Measurements from ENCODE around the gene PUS7L.
A peak's percentile ranks its signal among the peaks of the same experiment; 100 is the strongest.
"Not testable (repeated sequence)": the region's sequence is repeated elsewhere in the genome, so short reads cannot be mapped to it uniquely, and the experiment has no call there.

PUS7L gene, protein sequence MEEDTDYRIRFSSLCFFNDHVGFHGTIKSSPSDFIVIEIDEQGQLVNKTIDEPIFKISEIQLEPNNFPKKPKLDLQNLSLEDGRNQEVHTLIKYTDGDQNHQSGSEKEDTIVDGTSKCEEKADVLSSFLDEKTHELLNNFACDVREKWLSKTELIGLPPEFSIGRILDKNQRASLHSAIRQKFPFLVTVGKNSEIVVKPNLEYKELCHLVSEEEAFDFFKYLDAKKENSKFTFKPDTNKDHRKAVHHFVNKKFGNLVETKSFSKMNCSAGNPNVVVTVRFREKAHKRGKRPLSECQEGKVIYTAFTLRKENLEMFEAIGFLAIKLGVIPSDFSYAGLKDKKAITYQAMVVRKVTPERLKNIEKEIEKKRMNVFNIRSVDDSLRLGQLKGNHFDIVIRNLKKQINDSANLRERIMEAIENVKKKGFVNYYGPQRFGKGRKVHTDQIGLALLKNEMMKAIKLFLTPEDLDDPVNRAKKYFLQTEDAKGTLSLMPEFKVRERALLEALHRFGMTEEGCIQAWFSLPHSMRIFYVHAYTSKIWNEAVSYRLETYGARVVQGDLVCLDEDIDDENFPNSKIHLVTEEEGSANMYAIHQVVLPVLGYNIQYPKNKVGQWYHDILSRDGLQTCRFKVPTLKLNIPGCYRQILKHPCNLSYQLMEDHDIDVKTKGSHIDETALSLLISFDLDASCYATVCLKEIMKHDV

DNA sequence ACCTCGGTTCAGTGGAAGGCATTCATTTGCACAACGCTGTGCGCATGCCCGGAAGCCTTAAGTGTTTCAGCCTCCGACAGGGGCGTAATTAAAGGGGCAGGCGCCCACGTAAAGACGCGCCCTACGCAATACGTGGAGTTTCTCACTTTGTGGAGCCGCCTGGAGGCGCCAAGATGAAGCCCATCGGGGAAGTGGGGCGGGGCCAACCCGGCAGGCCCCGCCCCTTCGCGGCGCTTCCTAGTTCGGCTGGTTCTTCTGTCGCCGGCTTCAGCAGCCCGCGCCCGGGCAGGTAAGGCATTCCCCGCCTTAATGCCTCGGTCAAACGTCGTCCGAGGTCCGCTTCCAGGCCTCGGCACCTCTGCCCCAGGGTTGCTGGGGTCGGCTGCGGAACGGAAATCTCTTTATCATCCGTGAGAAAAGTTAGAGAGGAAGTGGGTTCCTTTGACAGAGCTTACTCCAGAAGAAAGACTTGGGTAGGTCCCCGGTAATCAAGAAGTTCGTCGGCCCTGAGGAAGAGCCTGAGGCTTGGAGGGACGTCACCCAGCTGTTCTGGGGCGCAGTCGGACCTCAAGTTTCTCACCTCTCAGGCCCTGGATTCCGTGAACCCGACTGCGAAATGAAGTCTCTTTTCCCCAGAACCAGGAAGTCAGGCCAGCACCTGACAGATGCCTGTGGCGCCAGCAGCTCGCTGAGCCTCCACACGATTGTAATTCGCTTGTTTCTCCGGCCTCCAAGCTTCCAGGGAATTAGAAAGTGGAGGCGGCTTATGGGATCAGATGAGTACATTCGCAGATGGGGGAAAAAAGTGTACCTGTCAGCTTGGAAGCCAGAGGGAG, at the start of gene PUS7L, which contains the start of gene IRAK4:
Gene PUS7L (minus strand): TSS at position 63 of the 836 bp plus-strand sequence. CDS start 3,545 bp downstream, outside the sequence.
Gene IRAK4 (plus strand): TSS at position 224 of the 836 bp plus-strand sequence. CDS start 9,161 bp downstream, outside the sequence.
- peak; percentile 96 for DNase-seq

DNA sequence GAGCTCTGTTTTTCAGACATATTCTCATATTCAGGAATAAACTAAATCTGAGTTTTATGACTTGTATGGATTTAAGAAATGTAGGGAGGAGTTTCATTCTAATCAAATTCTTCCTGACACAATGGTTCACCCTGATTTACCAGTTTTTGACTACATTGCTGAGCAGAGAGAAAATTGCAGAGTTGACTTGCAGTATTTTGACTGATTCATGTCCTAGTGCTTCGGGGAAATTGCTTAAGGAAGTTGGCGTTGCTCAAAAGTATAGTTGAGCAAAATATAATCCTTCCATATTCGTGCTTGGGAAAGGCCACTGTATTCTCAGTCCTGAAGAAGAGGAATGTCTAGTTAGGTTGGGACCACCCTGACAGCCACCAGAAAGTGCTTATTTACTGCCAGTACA, 48.8 kb upstream of the PUS7L start:
- DNase-seq = no peak

DNA sequence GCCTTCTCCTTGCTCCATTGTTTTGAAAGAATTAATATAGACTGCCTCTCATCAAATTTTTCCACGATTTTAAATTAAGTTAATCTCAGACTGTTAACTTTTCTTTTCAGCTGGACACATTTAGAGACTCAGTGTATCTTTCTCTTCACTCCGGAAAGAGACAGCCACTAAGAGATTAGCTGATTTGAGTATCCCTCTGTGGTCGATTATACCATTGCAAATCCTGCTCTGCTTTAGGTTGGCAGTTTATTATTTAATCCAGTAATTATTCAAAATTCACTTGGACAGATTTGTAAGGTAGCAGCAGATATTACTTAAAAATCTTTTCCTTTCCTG, 48.1 kb upstream of the PUS7L start:
- no peak for DNase-seq

DNA sequence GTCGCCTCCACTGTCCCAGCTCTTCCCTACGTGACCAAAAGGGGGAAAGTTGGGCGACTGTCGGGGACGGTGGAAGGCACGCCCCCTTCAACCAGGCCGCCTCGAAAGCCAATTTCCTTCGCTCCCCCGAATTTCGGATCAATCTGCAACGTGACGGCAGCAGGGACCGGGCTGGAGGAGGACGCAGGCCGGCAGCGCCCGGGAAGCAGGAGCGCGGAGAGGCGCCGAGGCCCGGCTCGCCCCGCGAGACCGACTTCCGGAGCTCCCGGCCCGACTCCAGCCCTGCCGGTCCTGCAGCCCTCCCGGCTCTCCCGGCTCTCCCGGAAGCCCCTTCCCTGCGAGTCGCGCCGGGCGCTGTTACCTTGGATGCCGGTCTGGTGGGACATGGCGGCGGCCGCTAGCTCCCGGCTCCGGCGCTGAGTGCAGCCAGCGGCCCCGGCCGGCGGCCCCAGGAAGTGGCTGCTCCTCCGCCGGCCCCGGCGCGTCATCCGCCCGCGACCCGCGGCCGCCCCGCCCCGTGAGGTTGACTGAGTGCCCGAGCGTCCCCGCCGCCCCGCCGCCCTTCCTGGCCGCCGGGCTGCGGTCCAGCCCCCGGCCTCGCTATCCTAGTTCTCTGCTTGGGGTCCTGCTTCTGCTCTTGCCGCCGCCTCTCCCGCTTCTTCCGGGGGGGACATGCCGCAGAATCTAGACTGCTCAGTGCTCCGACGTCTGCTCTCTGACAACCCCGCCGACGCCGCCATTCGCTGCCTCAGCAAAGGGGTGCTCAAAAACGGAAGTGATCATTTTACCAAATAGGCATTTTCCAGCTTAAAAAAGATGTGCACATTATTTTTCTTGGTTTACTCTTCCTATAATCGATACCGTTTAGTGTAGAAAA, 47.5 kb upstream of the PUS7L start, which contains the start of gene TWF1:
Gene TWF1 (minus strand): TSS at position 458 of the 877 bp plus-strand sequence. CDS start 72 bp downstream, at position 386.
- peak; percentile 82 for DNase-seq

DNA sequence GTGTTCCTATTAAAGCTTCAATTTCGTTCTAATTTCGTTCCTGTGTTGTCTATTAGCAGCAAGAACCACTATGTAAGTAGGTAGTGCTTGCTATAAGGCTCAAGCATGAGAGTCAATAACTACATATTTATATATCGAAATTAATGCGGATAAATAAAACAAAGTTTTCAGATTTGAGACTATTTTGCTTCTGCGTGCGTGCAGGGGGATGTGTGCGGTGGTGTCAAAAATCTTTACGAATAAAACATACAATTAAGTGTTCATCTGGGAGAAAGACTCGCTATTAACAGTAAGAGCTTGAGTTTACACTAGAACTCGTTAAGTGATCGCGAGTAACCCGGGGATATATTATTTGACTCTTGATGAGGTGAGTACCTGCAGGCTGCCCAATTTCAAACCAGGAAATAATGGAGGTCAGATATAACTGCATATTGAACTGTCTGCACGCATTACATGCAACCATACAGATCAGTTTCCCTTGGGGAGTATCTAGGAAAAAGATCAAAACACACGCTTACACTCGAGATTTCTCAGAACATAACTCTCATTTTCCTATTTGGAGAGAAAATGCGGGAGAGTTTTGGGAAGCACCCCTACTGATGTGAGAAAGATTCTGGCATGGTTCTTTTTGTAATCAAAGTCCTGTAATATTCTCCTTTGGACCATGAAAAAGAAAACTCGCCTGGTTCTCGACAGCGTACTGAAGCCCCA, 46.7 kb upstream of the PUS7L start:
- no peak for DNase-seq

DNA sequence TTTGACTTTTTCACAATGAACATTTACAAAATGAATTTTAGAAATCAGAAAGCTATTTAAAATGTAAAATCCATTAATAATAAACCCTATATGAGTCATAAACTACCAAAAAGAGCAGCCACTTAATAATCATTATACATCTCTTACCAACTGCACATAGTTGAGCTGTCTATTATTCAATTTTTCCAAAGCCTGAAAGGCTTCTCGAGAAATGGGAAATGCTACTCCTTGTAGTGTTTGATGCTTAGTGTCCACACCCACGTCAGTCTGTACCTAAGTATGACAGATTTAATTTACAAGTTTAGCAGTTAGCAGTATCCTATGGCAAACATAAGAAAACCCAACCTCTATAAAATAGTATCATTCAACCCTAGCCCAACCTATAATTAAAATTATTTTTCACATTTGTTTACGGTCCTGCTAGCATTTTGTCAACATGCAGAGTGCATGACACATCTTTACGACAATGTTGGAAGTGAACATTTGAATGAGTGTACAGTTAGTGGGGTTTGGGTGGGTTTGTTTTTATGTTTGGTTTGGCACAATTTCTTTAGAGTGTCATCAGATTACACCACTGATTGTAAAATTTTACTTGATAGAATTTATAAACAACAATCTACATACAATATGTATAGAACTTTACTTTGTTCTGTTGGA, 39.1 kb upstream of the PUS7L start:
- no peak for DNase-seq

DNA sequence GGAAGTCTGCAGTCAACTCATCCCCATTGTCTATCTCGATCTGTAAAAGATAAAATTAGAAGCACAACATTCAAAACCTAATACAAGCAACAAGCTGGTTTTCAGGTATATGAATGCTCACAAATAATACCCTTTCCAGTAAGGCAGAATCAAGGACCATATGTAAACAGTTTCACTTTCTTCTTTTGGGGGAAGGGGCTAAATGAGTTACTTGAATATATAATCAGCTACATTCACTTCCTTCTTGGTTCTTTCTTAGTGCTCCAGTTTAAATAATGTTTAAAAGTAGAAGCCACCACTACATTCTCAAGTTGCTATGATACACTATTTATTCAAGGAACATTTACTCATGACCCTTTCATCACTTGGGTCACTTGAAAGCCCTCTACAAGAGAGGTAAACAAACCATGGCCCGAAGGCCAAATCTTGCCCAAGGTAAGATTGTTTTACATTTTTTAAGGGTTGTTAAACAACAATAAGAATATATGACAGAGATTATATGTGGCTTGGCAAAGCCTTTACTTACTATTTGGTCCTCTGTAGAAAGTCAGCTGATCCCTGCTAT, 37.2 kb upstream of the PUS7L start:
- DNase-seq = no peak

DNA sequence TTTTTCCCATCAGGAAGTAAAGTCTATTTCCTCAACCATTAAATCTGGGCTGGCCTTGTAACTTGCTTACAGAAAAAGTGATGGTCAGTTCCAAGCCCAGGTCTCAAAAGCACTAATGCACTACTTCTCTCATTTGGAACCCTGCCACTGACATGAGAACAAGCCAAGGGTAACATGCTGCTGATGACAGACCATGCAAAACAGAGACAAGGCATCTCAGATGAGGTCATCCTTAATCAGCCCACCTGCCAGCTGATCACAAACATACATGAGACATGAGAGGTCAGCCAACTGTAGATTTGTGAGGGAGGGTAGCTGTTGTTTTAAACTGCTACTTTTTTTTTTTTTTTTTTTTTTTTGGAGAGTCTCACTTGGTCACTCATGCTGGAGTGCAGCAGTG, 31.4 kb upstream of the PUS7L start:
- no peak for DNase-seq

DNA sequence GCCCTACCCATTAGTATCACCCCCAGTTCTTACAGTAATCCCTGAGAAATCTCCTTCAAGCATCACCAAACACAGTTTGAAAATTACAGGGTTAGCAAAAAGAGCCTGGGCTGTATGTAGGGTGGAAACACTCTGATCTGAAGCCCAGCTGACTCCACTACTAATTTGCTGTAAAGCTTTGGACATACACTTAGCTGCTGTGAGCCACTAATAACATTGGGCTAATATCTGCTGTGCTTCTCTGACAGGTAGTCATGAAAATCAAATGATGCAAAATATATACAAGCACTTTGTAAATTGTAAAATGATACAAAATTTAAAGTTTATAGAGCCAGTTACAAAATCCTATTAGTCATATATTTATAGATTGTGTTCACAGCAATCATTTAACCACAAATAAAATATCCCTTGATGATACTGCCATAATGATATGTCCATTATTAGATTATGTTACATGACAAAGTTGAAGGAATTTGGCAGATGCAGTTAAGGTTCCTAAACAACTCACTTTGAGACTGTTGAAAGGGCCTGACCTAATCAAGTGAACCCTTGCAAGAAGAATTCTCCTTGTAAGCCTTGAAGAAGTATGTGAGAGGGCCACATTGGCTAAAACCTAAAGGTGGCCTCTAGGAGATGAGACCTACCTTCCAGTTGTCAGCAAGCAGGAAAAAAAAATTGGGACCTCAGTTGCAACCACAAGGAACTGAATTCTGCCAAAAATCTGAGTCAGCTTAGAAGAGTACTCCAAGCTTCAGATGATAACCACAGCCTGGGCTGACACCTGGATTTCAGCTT, 28.5 kb upstream of the PUS7L start:
- peak; percentile 59 for DNase-seq

DNA sequence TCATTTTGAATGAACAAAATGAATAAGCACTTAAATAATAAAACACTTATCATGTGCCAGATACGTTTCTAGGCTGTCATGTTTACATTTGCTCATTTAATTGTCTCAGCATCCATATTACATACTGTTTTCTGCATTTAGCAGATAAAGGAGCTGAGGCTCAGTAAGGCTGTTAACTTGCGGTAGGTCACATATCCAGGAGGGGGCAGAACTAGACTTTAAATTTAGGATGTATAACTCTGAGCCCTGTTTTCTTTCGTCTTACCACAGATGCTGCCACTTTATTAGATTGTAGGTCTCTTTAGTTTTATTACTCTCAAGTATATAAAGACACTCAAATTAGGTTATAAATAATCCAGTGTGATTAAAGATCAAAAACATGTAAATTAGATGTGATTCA, 17.9 kb upstream of the PUS7L start:
- peak; percentile 44 for DNase-seq

DNA sequence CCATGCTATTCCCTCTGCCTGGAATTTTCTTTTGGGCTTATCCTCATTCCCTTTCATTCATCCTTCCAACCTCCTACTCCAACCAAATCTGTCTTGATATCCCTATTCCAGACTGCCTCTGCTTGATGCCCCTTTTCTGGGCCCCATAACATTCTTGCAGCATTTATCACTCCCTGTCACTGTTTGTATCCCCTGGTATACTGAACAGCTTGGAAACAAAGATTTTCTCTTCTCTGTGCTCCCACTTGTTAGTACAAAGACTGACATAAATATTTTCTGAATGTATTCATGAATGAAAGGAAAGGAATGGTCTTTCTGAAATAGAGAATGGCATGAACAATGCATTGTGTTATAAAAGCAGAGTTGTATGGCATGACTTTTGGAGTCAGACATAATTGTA, 7.7 kb upstream of the PUS7L start:
- DNase-seq = peak; percentile 5

DNA sequence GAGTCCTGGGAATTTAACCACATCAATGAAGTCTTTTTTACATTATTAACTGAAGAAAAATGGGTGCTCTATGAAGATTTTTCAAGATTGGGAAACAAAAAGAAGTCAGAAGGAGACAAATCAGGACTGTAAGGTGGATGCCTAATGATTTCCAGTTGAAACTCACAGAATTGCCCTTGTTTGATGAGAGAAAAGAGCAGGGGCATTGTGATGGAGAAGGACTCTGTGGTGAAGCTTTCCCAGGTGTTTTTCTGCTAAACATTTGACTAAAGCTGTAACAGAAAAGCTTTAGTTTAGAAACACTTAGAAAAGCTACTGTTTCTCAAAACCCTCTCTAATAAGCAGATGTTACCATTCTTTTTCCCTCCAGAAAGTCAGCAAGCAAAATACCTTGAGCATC, 5.9 kb upstream of the PUS7L start:
- DNase-seq = no peak

DNA sequence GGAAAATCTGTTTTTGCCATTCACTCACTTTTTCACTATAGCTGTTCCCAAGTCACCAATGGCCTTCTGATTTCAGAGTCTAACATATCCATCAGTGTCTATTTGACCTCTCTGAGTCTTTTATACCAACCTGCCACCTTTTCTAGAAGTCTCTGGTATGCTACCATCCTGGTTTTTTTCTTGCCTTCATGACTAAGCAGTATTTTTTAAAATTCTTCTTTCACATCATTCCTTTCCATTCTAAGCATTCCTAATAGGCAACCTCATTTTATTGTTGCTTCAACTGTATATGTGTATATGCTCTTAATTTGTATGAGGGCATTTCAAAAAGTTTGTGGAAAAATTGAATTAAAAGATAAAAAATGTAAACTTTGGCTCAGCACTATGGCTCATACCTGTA, 5.2 kb upstream of the PUS7L start:
- no peak for DNase-seq

DNA sequence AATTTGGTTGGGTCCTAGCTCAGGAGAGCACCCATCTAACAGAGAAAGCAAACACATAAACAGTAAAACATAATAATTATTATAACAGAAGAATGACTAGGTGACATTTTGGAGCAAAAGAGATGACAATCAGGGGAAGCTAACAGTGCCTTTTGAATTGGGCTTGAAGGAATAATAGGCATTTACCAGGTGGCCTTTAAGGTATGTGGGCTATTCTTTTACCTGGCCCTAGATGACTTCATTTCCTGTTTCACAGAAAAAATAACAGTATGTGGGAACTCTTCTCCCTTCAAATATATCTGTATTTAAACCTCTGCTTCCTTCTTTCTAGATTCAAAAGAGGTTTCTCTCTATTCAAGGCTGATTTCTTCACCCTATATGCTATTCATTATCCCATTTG, 4.0 kb upstream of the PUS7L start:
- DNase-seq = no peak

DNA sequence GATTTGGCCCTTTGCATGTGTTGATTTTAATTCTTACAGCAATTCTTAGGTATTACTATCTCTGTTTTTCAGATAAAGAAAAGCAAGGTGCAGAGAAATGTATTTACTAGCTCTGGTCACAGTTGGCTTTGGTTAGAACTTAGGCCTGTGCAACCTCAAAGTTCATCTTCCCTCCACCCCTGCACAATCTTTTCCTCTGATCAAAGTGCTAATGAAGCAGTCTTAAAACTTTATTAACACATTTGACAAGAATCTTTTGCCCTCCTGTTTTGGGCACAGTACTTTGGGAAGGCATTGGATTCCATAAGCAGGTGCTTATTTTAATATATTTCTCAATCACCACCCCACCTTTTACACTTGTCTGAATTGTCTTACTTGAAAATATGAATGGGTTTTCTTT, 2.9 kb upstream of the PUS7L start:
- DNase-seq = no peak

DNA sequence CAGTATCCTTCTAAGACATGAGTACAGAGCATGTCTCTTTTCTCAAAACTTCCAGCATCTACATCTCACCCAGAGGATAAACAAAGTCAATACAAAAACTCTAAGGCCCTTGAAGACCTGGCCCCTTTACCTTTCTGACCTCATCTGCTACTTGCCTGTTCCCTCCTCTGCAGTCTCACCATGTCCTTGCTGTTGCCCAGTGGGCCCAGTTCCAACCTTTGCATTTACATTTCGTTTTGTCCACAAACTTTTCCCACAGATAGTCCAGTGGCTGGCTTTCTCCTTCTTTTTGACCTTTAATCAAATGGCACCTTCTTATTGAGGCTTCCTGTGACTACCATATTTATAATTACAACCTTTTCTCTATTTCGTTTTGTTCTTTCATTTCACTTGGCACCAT, 1.8 kb upstream of the PUS7L start:
- no peak for DNase-seq

DNA sequence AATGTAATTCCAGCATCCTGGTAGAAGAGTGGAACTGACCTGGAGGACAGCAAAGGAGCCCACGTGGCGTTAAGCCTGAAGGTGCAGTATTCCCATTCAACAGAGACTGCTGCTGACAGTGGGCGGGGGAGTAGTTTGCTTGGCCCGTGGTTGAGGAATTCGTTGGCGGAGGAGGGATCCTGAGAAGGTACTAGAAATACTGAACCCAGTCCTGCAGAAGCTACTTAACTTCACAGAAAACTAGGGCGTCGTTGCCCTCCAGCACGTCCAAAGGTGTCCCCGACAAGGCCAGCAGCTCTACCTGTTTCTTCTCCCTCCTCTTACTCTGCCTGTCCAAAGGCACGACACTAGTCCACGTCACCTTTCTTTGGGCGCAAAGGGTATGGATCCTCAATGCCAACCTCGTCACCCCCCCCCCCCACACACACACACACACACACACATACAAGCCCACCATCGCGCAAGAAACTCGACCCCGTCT, 303 bp downstream of the PUS7L start:
- DNase-seq = peak; percentile 52

DNA sequence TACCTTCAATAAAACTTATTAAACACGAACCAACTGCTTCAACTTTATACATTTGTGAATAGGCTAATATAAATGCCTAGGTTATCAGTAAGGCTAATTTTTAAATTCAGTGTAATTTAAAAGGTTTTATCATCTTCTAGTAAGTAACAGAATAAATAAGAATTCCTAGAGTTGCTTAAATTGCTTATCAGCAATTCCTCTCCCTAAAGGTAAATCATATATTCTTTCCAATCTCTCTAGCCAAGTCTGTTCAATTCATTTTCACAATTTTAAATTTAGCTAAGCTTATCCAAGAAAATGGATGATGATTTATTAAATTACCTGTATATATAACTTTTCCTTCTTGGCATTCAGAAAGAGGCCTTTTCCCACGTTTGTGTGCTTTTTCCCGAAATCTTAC, 4.6 kb downstream of the PUS7L start:
- no peak for DNase-seq

DNA sequence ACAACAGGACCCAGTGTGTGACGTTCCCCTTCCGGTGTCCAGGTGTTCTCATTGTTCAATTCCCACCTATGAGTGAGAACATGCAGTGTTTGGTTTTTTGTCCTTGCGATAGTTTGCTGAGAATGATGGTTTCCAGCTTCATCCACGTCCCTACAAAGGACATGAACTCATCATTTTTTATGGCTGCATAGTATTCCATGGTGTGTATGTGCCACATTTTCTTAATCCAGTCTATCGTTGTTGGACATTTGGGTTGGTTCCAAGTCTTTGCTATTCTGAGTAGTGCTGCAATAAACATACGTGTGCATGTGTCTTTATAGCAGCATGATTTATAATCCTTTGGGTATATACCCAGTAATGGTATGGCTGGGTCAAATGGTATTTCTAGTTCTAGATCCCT, 7.2 kb downstream of the PUS7L start:
- not testable (repeated sequence) for DNase-seq

DNA sequence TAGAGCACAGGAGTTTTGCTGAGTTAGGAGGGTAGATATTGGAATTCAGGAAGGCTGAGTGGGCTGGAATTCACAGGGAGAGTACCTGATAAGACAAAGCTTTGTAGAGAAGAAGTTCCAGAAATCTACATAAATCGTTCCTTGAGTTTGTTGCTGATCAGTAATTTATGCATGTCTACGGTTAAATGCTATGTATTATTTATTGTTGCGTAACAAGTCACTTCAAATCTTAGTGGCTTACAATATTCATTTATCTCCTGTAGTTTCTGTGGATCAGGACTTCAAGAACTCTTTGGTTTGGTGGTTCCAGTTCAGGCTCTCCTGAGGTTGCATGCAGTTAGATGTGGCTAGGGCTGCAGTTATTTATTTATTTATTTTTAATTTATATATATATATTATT, 7.8 kb downstream of the PUS7L start:
- DNase-seq = no peak

Measured in HCEC 1CT (cell line).